Loucy (cell line): Measurements from ENCODE around the gene BEAN1.
"Not testable (repeated sequence)": the region's sequence is repeated elsewhere in the genome, so short reads cannot be mapped to it uniquely, and the experiment has no call there.

Experiments used
- EZH2phosphoT487 ChIP-seq: fragments of 200-600 bp; IDR thresholded peaks from 2 replicates; pipeline ENCODE4 v1.6.1; 2018; ENCODE audit warnings: antibody characterized with exemption, mild to moderate bottlenecking, moderate library complexity, borderline replicate concordance
- TF ChIP-seq, protein P1 (sequence below): fragments of 200-600 bp; sonication (generic); conservative IDR thresholded peaks from 2 replicates; pipeline ENCODE4 v1.5.1; 2014; ENCODE audit warnings: mild to moderate bottlenecking, antibody characterized with exemption, low read length

DNA sequence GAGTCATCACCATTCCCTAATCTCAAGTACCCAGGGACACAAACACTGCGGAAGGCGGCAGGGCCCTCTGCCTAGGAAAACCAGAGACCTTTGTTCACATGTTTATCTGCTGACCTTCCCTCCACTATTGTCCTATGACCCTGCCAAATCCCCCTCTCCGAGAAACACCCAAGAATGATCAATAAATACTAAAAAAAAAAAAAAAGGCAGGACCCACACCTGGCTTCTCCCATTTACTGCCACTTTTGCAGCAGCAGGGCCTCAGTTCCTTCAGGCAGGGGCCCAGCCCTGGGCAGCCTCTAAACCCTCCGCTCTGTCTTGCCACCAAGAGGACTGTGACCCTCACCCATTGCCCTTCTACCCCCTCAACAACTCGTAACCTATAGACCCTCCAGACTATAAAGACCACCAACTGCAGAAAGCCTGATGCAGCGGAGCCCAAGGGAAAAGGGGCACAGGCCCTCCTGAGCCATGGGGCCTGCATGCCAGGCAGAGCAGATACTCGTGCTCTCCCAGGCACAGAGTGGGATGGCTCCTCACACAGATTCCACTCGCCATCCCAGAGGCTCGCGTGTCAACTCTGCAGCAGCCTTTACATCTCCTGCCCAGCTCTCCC, 88.0 kb downstream of the BEAN1 start:
- TF ChIP-seq, protein P1, sequence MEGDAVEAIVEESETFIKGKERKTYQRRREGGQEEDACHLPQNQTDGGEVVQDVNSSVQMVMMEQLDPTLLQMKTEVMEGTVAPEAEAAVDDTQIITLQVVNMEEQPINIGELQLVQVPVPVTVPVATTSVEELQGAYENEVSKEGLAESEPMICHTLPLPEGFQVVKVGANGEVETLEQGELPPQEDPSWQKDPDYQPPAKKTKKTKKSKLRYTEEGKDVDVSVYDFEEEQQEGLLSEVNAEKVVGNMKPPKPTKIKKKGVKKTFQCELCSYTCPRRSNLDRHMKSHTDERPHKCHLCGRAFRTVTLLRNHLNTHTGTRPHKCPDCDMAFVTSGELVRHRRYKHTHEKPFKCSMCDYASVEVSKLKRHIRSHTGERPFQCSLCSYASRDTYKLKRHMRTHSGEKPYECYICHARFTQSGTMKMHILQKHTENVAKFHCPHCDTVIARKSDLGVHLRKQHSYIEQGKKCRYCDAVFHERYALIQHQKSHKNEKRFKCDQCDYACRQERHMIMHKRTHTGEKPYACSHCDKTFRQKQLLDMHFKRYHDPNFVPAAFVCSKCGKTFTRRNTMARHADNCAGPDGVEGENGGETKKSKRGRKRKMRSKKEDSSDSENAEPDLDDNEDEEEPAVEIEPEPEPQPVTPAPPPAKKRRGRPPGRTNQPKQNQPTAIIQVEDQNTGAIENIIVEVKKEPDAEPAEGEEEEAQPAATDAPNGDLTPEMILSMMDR: not testable (repeated sequence)
- TF ChIP-seq EZH2phosphoT487: not testable (repeated sequence)
